GM21786 (cell line): ENCODE measurements around the gene GPR31.

ENCODE experiments used
- ATAC-seq: cut with Tn5 transposase; IDR thresholded peaks from one replicate; pipeline ENCODE4 v1.9.1; 2021; ENCODE audit not compliant: unreplicated experiment

Gene GPR31

GRCh38 chr6:167119670-167120582 is 37.9 kb downstream of the GPR31 start:
- no peak for ATAC-seq

DNA sequence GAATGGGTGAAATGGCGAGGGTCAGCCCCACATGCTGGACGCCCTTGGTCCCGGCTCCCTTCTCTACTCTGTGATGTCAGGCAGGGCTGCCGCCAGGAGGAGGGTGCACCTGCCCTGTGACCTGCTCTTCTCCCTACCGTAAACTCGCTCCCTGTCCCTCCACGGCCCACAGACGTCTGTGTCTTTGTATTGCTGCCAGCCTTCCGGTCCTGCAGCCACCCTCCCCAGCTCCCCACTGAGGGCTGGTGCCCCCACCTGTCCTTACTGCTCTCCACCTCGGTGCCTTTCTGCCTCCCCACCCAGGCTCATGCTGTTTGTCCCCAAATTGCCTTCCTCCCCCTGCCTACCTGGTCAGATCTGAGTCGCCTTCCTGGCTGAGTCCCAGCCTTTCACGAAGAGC is 38.9 kb downstream of the GPR31 start:
- no peak for ATAC-seq

- no peak for ATAC-seq
Observed at GRCh38 chr6:167118006-167118405, 39.8 kb downstream of the GPR31 start.

DNA sequence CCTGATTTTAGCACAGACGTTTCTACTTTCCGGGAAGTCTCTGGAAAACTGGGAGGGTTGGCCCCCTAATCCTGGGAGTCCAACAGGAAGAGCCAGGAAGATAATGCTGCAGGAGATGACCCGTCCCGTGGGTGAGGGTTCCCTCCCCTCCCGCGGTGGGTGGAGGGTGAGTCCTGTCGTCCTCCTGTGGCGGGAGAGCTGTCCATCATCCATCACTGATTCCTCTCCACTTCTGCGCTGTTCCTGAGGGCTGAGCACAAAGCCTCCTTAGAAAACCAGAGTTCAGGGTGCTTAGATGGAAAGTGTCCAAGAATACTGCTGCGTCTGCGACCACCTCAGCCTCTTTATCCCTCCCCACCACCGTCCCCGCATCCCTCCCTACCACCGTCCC is 40.9 kb downstream of the GPR31 start:
- no peak for ATAC-seq

DNA sequence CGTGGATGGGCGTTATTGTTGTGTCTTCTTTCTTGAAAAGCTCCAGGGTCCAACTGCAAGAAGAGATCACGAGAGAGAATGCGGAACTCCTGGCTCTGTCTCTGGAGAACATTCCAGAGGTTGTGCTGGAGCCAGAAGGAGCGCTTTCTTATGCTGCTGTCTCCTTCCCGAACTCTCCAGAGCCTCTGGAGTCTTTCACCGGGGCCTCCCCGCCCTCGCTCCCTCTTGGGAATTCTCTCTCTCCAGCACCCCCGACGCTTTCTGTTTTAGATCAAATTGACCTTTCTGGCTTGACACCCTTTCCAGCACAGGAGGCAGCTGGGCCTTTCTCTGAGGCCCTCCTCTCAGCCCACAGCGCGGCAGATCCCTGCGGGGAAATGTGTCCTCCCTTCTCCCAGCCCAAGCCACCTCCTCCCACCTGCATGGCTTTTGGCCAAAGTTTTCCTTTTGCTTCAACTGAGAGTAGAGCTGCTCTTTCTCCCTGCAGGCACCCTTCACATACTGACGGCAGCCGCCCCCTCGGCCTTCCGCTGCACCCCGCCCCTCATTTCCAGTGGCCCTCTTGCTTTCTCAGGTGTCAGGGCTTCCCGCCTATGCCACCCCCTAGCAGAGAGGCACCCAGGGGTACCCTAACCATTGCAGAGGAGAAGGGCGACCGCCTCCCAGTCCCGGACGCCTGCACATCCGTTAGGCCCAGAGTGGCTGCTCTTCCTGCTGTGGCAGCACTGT is 41.5 kb downstream of the GPR31 start:
- no peak for ATAC-seq

DNA sequence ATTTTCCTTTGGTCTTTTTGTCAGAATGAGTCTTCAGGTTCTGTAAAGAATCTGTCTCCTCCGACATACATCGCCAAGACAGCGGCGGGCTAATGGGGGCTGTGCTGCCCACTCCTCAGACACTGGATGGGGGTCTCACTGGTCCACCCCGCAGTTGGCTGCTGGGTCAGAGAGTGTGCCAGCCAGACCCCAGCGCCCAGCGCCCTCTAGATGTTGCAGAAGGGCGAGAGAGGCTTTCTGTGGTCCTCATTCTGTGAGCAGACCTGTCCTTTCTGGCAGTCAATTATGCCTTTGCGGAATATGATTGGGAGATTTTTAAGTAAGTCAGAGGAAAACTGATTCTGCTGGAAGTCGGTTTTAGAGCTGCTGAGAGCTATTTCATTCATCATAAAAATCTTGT is 42.7 kb downstream of the GPR31 start:
- no peak for ATAC-seq

- peak; percentile 75 for ATAC-seq
Observed at GRCh38 chr6:167113935-167114910, 43.6 kb downstream of the GPR31 start.

GRCh38 chr6:167113047-167113754 is 44.6 kb downstream of the GPR31 start:
- peak; percentile 69 for ATAC-seq

GRCh38 chr6:167112421-167112820 is 45.4 kb downstream of the GPR31 start:
- no peak for ATAC-seq

- no peak for ATAC-seq
Observed at GRCh38 chr6:167111597-167111996, 46.2 kb downstream of the GPR31 start.

DNA sequence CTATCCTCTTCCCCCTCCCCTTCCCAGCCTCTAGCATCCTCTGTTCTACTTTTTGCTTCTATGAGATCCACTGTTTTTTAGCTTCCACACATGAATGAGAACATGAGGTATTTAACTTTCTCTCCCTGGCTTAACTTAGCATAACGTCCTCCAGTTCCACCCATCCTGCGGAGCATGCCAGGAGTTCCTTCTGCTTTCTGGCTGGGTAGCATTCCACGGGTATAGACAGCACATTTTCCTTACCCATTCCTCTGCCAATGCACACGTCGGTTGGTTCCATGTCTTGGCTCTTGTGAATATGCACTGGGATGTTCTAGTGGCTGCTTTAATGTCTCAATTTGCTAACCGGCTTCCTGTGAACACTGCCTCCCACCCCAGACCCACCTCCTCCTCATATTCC is 48.1 kb downstream of the GPR31 start:
- no peak for ATAC-seq

- no peak for ATAC-seq
Observed at GRCh38 chr6:167108278-167108677, 49.5 kb downstream of the GPR31 start.

DNA sequence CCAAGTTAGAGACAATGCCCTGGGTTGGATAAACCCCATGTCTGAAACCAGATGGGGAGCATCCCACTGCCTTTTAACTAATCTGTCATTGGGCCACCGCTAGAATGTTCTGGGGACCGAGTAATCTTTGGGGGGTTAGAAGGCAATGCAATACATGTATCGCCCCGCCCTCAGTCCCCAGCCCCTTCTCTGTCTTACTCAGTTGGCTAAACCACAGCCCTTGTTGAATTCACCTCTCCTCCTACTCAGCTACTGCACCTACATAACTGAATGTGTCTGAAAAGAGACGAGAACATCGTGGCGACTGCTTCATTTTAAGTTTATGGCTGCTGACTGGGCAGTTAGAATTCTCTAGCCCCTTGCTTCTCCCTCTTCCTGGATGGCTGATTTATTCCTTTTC is 50.0 kb downstream of the GPR31 start:
- ATAC-seq = no peak

DNA sequence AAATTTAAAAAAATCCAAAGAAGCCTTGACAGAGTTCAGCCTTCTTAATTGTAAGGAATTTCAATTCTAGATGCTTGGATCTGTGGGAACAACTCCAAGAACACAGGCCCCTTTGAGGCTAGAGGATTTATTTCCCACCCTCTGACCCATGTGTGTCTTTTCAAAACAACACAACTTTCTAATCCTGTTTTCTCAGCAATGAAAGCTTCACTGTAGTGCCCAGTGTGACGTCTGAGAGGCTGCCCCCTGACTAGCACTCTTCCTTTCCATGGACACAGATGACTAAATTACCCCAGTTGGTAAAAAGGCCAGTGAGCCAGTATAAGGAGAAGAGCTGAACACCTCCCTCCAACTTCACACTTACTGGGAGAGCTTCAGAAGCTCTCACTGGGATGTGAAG is 51.4 kb downstream of the GPR31 start:
- ATAC-seq = no peak
